ENCODE measurements around the gene CHMP6.

DNA sequence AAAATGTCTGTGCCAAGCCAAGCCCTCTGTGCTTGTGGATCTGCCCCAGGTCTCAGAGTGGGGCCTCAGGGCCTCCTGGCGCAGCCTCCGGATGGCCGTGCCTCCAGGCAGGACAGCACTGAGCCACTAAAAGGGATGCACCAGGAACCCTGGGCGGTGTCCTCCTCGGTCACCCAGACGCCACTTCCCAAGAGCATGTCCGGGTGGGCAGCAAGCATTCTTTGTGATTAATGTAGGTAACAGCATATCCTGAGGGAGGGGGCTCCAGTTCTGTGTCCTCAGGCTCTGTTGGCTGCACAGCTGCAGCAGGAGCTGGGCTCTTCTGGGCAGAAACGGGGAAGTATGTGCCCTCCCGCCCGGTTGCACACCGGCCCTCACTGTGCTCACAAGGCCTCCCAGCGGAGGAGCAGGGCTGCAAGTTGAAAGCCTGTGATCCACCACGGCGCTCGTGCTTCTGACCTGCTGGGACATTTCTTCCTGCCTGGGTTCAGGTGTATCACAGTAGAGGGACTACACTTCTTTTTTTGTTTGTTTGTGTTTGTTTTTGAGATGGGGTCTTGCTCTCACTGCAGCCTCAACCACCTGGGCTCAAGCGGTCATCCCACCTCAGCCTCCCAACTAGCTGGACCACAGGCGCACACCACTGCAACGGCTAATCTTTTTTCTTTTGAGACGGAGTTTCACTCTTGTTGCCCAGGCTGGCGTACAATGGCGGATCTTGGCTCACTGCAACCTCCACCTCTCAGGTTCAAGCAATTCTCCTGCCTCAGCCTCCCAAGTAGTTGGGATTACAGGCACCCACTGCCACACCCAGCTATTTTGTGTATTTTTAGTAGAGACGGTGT lies 37.9 kb upstream of the CHMP6 start:
- TF ChIP-seq, protein P1, sequence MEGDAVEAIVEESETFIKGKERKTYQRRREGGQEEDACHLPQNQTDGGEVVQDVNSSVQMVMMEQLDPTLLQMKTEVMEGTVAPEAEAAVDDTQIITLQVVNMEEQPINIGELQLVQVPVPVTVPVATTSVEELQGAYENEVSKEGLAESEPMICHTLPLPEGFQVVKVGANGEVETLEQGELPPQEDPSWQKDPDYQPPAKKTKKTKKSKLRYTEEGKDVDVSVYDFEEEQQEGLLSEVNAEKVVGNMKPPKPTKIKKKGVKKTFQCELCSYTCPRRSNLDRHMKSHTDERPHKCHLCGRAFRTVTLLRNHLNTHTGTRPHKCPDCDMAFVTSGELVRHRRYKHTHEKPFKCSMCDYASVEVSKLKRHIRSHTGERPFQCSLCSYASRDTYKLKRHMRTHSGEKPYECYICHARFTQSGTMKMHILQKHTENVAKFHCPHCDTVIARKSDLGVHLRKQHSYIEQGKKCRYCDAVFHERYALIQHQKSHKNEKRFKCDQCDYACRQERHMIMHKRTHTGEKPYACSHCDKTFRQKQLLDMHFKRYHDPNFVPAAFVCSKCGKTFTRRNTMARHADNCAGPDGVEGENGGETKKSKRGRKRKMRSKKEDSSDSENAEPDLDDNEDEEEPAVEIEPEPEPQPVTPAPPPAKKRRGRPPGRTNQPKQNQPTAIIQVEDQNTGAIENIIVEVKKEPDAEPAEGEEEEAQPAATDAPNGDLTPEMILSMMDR (IDR thresholded peaks at IDR 0.05) = no peak
- no peak for TF ChIP-seq POLR2A (IDR thresholded peaks at IDR 0.05)
